ENCODE data around the gene PSMG3. TPM values are rescaled to one million over a fixed set of nuclear protein-coding genes. Genes with fewer than 3 reads are reported as not detected.

Gene PSMG3
- total RNA-seq, 1 donor from 2014 or later, result 29.5 TPM

- Mint-ChIP-seq H3K27ac (no peak overlapping the region), H3K9me3 (no peaks in the 10 kb centered on the region), H3K36me3 (ENCODE audit: low read depth) (peaks cover 38% of the 10 kb centered on the region), H3K27me3 (no peaks in the 10 kb centered on the region), H3K4me3 (no peak overlapping the region), H3K4me1 (no peaks in the 10 kb centered on the region)
- DNase-seq (no peak), ATAC-seq (ENCODE audit: low read depth) (no peak)
- intact Hi-C loops (cut with micrococcal nuclease), result no loop called here
- TF ChIP-seq, protein P1, sequence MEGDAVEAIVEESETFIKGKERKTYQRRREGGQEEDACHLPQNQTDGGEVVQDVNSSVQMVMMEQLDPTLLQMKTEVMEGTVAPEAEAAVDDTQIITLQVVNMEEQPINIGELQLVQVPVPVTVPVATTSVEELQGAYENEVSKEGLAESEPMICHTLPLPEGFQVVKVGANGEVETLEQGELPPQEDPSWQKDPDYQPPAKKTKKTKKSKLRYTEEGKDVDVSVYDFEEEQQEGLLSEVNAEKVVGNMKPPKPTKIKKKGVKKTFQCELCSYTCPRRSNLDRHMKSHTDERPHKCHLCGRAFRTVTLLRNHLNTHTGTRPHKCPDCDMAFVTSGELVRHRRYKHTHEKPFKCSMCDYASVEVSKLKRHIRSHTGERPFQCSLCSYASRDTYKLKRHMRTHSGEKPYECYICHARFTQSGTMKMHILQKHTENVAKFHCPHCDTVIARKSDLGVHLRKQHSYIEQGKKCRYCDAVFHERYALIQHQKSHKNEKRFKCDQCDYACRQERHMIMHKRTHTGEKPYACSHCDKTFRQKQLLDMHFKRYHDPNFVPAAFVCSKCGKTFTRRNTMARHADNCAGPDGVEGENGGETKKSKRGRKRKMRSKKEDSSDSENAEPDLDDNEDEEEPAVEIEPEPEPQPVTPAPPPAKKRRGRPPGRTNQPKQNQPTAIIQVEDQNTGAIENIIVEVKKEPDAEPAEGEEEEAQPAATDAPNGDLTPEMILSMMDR (IDR thresholded peaks at IDR 0.05), result no peak
- CTCF ChIA-PET, result no interaction called here
- POLR2A ChIA-PET, result interaction anchor here (0.5 to 1.3 kb wide), 2 partner anchors 8 to 1016 kb away, joined by 3 read pairs; partner anchors contain the start of gene IQCE
Measured at GRCh38 chr7:1542841-1543747, 26.7 kb downstream of the PSMG3 start.

GRCh38 chr7:1542329-1542728 lies 27.5 kb downstream of the PSMG3 start:
- Mint-ChIP-seq H3K27ac (no peak overlapping the region), H3K36me3 (ENCODE audit: low read depth) (peaks cover 41% of the 10 kb centered on the region), H3K4me1 (no peaks in the 10 kb centered on the region), H3K4me3 (no peak overlapping the region), H3K9me3 (no peaks in the 10 kb centered on the region), H3K27me3 (no peaks in the 10 kb centered on the region)
- CTCF ChIA-PET, result no interaction called here
- TF ChIP-seq, protein P1 (IDR thresholded peaks at IDR 0.05), result no peak
- POLR2A ChIA-PET, result interaction anchor here (0.5 kb wide), 1 partner anchor 1017 kb away, joined by 3 read pairs; the partner anchor contains the start of gene IQCE
- intact Hi-C loops (cut with micrococcal nuclease), result no loop called here
- ATAC-seq (ENCODE audit: low read depth) (no peak), DNase-seq (no peak)

DNA sequence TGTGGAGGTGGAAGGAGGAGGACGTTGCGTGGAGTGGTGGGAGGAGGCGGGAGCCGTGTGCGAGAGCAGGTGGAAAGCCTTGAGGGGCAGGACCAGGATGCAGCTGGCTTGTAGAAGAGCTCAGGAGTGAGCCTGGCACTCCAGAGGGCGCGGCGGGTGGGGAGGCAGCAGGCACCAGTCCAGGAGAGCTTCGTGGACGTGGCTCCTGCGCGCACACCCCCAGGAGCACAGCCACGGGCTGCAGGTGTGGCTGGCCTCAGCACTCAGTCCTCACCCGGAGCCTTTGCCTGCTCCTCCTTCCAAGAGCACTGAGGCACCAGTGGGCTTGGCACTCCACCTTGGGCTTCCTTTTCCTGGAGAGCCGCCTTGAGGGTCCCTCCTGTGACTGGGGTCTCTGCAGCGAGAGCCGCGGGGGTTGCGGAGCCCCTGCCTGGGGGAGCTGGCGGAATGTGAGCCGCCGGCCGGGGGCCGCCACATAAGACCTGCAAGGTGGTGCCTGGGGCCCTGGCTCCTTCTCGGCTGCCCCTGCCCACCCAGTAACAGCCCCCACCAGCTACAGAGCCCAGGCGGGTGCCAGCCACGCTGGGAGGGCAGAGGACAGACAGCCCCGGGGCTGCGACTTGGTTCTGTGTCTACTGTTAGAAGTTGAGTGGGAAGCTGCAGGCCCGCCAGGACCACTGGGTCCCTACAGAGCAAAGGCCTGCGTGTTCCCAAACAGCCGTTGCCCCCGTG lies 28.2 kb downstream of the PSMG3 start:
- POLR2A ChIA-PET, result no interaction called here
- peaks cover 44% of the 10 kb centered on the region for H3K36me3 Mint-ChIP-seq (ENCODE audit: low read depth)
- no peaks in the 10 kb centered on the region for H3K9me3 Mint-ChIP-seq
- no peak overlapping the region for H3K4me3 Mint-ChIP-seq
- ATAC-seq (ENCODE audit: low read depth) (no peak), DNase-seq (no peak)
- TF ChIP-seq, protein P1 (IDR thresholded peaks at IDR 0.05), result no peak
- no peaks in the 10 kb centered on the region for H3K27me3 Mint-ChIP-seq
- H3K27ac Mint-ChIP-seq, result no peak overlapping the region
- intact Hi-C loops (cut with micrococcal nuclease), result no loop called here
- CTCF ChIA-PET, result no interaction called here
- H3K4me1 Mint-ChIP-seq, result no peaks in the 10 kb centered on the region

GRCh38 chr7:1540776-1541271 lies 29.0 kb downstream of the PSMG3 start:
- TF ChIP-seq, protein P1 (IDR thresholded peaks at IDR 0.05), result no peak
- Mint-ChIP-seq H3K4me3 (no peak overlapping the region), H3K27ac (no peak overlapping the region), H3K9me3 (no peaks in the 10 kb centered on the region), H3K27me3 (no peaks in the 10 kb centered on the region), H3K36me3 (ENCODE audit: low read depth) (peaks cover 52% of the 10 kb centered on the region), H3K4me1 (no peaks in the 10 kb centered on the region)
- ChIA-PET CTCF (no interaction called here), POLR2A (no interaction called here)
- DNase-seq (no peak), ATAC-seq (ENCODE audit: low read depth) (no peak)
- intact Hi-C loops (cut with micrococcal nuclease), result no loop called here

Measured in activated B cell treated with CpG ODN at 0.5 μM for 24 hours (primary cell).